Neural cell (in vitro differentiated cells): ENCODE measurements around the gene TLE4. TPM values are rescaled to one million over a fixed set of nuclear protein-coding genes. Genes with fewer than 3 reads are reported as not detected.

Source experiments
- H2AFZ ChIP-seq: fragments of 200-600, 300-800 bp; sonication (generic), shearing (Covaris generic); 2 replicates; pipeline ENCODE4 v1.6.0; 2014; ENCODE audit warnings: low read depth, mild to moderate bottlenecking, antibody characterized with exemption, low read length, moderate library complexity
- H3F3A ChIP-seq: fragments of 200-600 bp; shearing (Covaris generic); 2 replicates; pipeline ENCODE4 v1.6.1; 2016; ENCODE audit warnings: mild to moderate bottlenecking, moderate library complexity, mixed read lengths, antibody characterized with exemption, low read length; ENCODE audit not compliant: insufficient read depth, poor library complexity, severe bottlenecking
- H3K27ac ChIP-seq: fragments of 200-600, 300-800 bp; sonication (generic), shearing (Covaris generic); 2 replicates; pipeline ENCODE4 v1.5.1; 2014; ENCODE audit warnings: mild to moderate bottlenecking, low read length, moderate library complexity
- H3K27me3 ChIP-seq: fragments of 300-800, 200-600 bp; sonication (generic), shearing (Covaris generic); 2 replicates; pipeline ENCODE4 v1.6.0; 2014; ENCODE audit warnings: mild to moderate bottlenecking, low read depth, low read length, moderate library complexity; ENCODE audit not compliant: insufficient read depth
- H3K36me3 ChIP-seq: fragments of 300-800, 200-600 bp; sonication (generic), shearing (Covaris generic); 2 replicates; pipeline ENCODE4 v1.5.1; 2014; ENCODE audit warnings: mild to moderate bottlenecking, antibody characterized with exemption, low read length, moderate library complexity; ENCODE audit not compliant: insufficient read depth
- H3K4me2 ChIP-seq: fragments of 300-800, 200-600 bp; sonication (generic), shearing (Covaris generic); 2 replicates; pipeline ENCODE4 v1.6.0; 2014; ENCODE audit warnings: mild to moderate bottlenecking, low read length
- H3K4me3 ChIP-seq: fragments of 300-800, 200-600 bp; sonication (generic), shearing (Covaris generic); 2 replicates; pipeline ENCODE4 v1.5.1; 2014; ENCODE audit warnings: mild to moderate bottlenecking, low read length, moderate library complexity
- H3K79me2 ChIP-seq: fragments of 200-600 bp; shearing (Covaris generic); replicated peaks from 2 replicates; pipeline ENCODE4 v1.6.0; 2014; ENCODE audit warnings: mild to moderate bottlenecking, low read length, moderate library complexity; ENCODE audit not compliant: insufficient read depth
- H3K9ac ChIP-seq: fragments of 300-800, 200-600 bp; sonication (generic), shearing (Covaris generic); 2 replicates; pipeline ENCODE4 v1.6.1; 2016; ENCODE audit warnings: mild to moderate bottlenecking, low read length, mixed read lengths
- H3K9me2 ChIP-seq: fragments of 200-600 bp; shearing (Covaris generic); 2 replicates; pipeline ENCODE4 v1.6.1; 2016; ENCODE audit warnings: mild to moderate bottlenecking, low read length, mixed read lengths; ENCODE audit not compliant: insufficient read depth
- H3K9me3 ChIP-seq: fragments of 200-600, 300-800 bp; sonication (generic), shearing (Covaris generic); 2 replicates; pipeline ENCODE4 v1.6.1; 2016; ENCODE audit warnings: mild to moderate bottlenecking, mixed run types, low read length, moderate library complexity, mixed read lengths
- H4K20me1 ChIP-seq: fragments of 200-600 bp; shearing (Covaris generic); 2 replicates; pipeline ENCODE4 v1.6.1; 2016; ENCODE audit warnings: mild to moderate bottlenecking, mixed run types; ENCODE audit not compliant: insufficient read depth
- CTCF ChIP-seq: fragments of 450-650 bp; IDR thresholded peaks from 2 replicates; pipeline ENCODE4 v1.5.1; 2014; ENCODE audit warnings: antibody characterized with exemption, mild to moderate bottlenecking, moderate library complexity; ENCODE audit not compliant: poor library complexity, severe bottlenecking
- EP300 ChIP-seq: fragments of 450-650 bp; conservative IDR thresholded peaks from 2 replicates; pipeline ENCODE4 v1.6.1; 2014; ENCODE audit warnings: antibody characterized with exemption, mild to moderate bottlenecking, moderate library complexity; ENCODE audit not compliant: poor library complexity, severe bottlenecking
- EZH2 ChIP-seq: fragments of 200-600, 300-800 bp; shearing (Covaris generic), sonication (generic); IDR thresholded peaks from 2 replicates; pipeline ENCODE4 v1.6.1; 2014; ENCODE audit warnings: antibody characterized with exemption, low read length, borderline replicate concordance, mild to moderate bottlenecking; ENCODE audit not compliant: insufficient read depth, poor library complexity, severe bottlenecking
- MXI1 ChIP-seq: fragments of 450-650 bp; conservative IDR thresholded peaks from 2 replicates; pipeline ENCODE4 v1.6.1; 2014; ENCODE audit warnings: antibody characterized with exemption, mild to moderate bottlenecking; ENCODE audit not compliant: poor library complexity, severe bottlenecking
- POLR2AphosphoS5 ChIP-seq: IDR thresholded peaks from 2 replicates; pipeline ENCODE4 v1.6.1; 2012
- RAD21 ChIP-seq: fragments of 450-650 bp; conservative IDR thresholded peaks from 2 replicates; pipeline ENCODE4 v1.6.1; 2014; ENCODE audit warnings: antibody characterized with exemption, mild to moderate bottlenecking, moderate library complexity
- REST ChIP-seq: IDR thresholded peaks from 2 replicates; pipeline ENCODE4 v1.6.1; 2012; ENCODE audit warnings: borderline replicate concordance
- SMC3 ChIP-seq: fragments of 450-650 bp; conservative IDR thresholded peaks from 2 replicates; pipeline ENCODE4 v1.6.1; 2014; ENCODE audit warnings: antibody characterized with exemption, mild to moderate bottlenecking, moderate library complexity; ENCODE audit not compliant: poor library complexity
- TAF1 ChIP-seq: IDR thresholded peaks from 2 replicates; pipeline ENCODE4 v1.6.1; 2012; ENCODE audit warnings: low read depth
- polyA plus RNA-seq: library from polyadenylated mRNA; depleted of rRNA; stranded (reverse); fragments of >200 nt; gene quantifications from 2 replicates; pipeline ENCODE4 v1.2.3, GENCODE V29; 2014

The TLE4 gene
- polyA plus RNA-seq, 1 donor from 2014 or later = 143 TPM

- Histone ChIP-seq H3K79me2 (no peaks in the 10 kb centered on the region), H3K4me2 (no peak overlapping the region), H3K4me3 (no peak overlapping the region), H3K27me3 (no peaks in the 10 kb centered on the region), H4K20me1 (no peaks in the 10 kb centered on the region), H3K27ac (no peak overlapping the region), H3K36me3 (no peaks in the 10 kb centered on the region), H3K9me3 (no peaks in the 10 kb centered on the region), H3K9ac (no peak overlapping the region), H2AFZ (no peak overlapping the region), H3K9me2 (no peaks in the 10 kb centered on the region), H3F3A (no peaks in the 10 kb centered on the region)
- TF ChIP-seq REST (no peak), CTCF (no peak), EP300 (no peak), EZH2 (no peak)
These were observed 16.2 kb upstream of the TLE4 start for GRCh38 chr9:79555474-79556089.

GRCh38 chr9:79559495-79560181 is 12.1 kb upstream of the TLE4 start:
- Histone ChIP-seq H3K9ac (no peak overlapping the region), H3K4me2 (no peak overlapping the region), H3K36me3 (no peaks in the 10 kb centered on the region), H3K9me3 (no peaks in the 10 kb centered on the region), H3K27me3 (no peaks in the 10 kb centered on the region), H4K20me1 (no peaks in the 10 kb centered on the region), H2AFZ (no peak overlapping the region), H3F3A (no peaks in the 10 kb centered on the region), H3K4me3 (no peak overlapping the region), H3K79me2 (no peaks in the 10 kb centered on the region), H3K9me2 (no peaks in the 10 kb centered on the region), H3K27ac (no peak overlapping the region)
- TF ChIP-seq REST = no peak
- no peak for TF ChIP-seq MXI1
- TF ChIP-seq SMC3 = no peak
- no peak for TF ChIP-seq TAF1
- TF ChIP-seq CTCF = no peak
- no peak for TF ChIP-seq POLR2AphosphoS5
- no peak for TF ChIP-seq RAD21
- no peak for TF ChIP-seq EP300
- TF ChIP-seq EZH2 = no peak
